GM19372 (cell line): ENCODE data around the gene MINDY3.

Experiments used
- ATAC-seq: cut with Tn5 transposase; IDR thresholded peaks from one replicate; pipeline ENCODE4 v1.9.1; 2021; ENCODE audit warnings: mild to moderate bottlenecking, low read depth, moderate library complexity; ENCODE audit not compliant: unreplicated experiment

MINDY3 gene

GRCh38 chr10:15809450-15809849 is 50.9 kb downstream of the MINDY3 start:
- ATAC-seq = no peak

- no peak for ATAC-seq
Measured at GRCh38 chr10:15808204-15808797, 52.0 kb downstream of the MINDY3 start.

- no peak for ATAC-seq
Measured at GRCh38 chr10:15805395-15806058, 54.8 kb downstream of the MINDY3 start.

- ATAC-seq = no peak
Measured at GRCh38 chr10:15804109-15804508, 56.2 kb downstream of the MINDY3 start.

GRCh38 chr10:15802375-15802949 is 57.8 kb downstream of the MINDY3 start:
- ATAC-seq = no peak

- ATAC-seq = no peak
Measured at GRCh38 chr10:15801641-15802040, 58.7 kb downstream of the MINDY3 start.

GRCh38 chr10:15801147-15801546 is 59.2 kb downstream of the MINDY3 start:
- no peak for ATAC-seq

- ATAC-seq = no peak
Measured at GRCh38 chr10:15797346-15797745, 63.0 kb downstream of the MINDY3 start.

GRCh38 chr10:15796762-15797161 is 63.5 kb downstream of the MINDY3 start:
- no peak for ATAC-seq

- no peak for ATAC-seq
Measured at GRCh38 chr10:15796098-15796759, 64.1 kb downstream of the MINDY3 start.

GRCh38 chr10:15795036-15795792 is 65.1 kb downstream of the MINDY3 start:
- ATAC-seq = no peak

GRCh38 chr10:15794569-15794968 is 65.7 kb downstream of the MINDY3 start:
- no peak for ATAC-seq

GRCh38 chr10:15793664-15794063 is 66.6 kb downstream of the MINDY3 start:
- no peak for ATAC-seq

GRCh38 chr10:15792777-15793176 is 67.5 kb downstream of the MINDY3 start:
- ATAC-seq = no peak

GRCh38 chr10:15791816-15792524 is 68.3 kb downstream of the MINDY3 start:
- ATAC-seq = no peak

GRCh38 chr10:15789793-15790525 is 70.3 kb downstream of the MINDY3 start:
- no peak for ATAC-seq

- no peak for ATAC-seq
Measured at GRCh38 chr10:15787426-15787825, 72.9 kb downstream of the MINDY3 start.

GRCh38 chr10:15784662-15785300 is 75.5 kb downstream of the MINDY3 start:
- ATAC-seq = no peak
